Retinal pigment epithelial cell (primary cell): ENCODE results near the gene DOCK2.

Source experiments
- DNase-seq: peaks from one replicate; pipeline ENCODE4 v3.0.0-alpha.2; 2010; ENCODE audit warnings: low read depth
- H3K4me3 ChIP-seq: 2 replicates; pipeline ENCODE4 v1.5.1; 2011; ENCODE audit warnings: mild to moderate bottlenecking, low read length, control low read depth, moderate library complexity
- TF ChIP-seq, protein P1 (sequence below): conservative IDR thresholded peaks from 2 replicates; pipeline ENCODE4 v1.5.1; 2011; ENCODE audit warnings: low read depth, low read length, control low read depth, inconsistent platforms

Gene DOCK2

GRCh38 chr5:169861433-169861832, 224.4 kb downstream of the DOCK2 start:
- TF ChIP-seq, protein P1, sequence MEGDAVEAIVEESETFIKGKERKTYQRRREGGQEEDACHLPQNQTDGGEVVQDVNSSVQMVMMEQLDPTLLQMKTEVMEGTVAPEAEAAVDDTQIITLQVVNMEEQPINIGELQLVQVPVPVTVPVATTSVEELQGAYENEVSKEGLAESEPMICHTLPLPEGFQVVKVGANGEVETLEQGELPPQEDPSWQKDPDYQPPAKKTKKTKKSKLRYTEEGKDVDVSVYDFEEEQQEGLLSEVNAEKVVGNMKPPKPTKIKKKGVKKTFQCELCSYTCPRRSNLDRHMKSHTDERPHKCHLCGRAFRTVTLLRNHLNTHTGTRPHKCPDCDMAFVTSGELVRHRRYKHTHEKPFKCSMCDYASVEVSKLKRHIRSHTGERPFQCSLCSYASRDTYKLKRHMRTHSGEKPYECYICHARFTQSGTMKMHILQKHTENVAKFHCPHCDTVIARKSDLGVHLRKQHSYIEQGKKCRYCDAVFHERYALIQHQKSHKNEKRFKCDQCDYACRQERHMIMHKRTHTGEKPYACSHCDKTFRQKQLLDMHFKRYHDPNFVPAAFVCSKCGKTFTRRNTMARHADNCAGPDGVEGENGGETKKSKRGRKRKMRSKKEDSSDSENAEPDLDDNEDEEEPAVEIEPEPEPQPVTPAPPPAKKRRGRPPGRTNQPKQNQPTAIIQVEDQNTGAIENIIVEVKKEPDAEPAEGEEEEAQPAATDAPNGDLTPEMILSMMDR = no peak

DNA sequence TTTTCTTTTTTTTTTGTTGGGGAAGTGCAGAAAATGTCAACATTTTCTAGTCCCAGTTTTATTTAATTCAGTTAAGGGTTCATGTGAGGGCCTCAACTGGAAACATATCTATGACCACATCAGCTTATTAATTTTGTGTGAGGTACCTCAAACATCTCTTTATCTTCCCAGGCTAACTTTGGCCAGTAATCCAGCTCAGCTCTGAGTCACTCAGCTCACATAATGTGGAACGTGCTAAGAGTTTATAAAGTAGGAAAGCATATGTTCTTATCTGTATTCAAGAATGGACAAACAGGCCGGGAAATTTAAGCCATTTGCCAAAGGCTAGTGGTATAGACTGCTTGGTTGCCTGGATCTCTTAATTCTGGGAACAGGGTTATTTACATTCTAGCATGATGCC, 224.9 kb downstream of the DOCK2 start:
- TF ChIP-seq, protein P1 = no peak
- DNase-seq = peak; percentile 84
- no peak overlapping the region for H3K4me3 ChIP-seq

More at GRCh38 chr5:169861433-169861832, 224.4 kb downstream of the DOCK2 start:
- no peak overlapping the region for H3K4me3 ChIP-seq
- no peak for DNase-seq

DNA sequence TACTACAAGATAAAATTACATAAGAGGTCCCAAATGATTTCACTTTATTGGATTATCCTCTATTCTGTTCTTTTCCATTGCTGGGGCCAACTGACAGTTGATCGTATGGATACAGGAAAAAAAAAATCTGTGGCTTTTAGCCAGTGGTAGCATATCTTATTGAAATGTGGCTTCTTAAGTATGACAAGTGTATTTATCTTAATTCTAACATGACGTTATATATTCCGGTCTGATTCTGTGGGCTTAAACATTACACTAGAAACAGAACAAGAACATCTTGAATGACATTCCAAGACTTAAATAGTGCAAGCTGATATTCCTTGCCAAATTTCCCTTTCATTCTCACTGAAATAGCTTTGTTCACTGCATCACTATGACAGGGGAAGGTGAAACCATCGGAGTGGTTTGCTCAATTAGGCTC, 225.3 kb downstream of the DOCK2 start:
- DNase-seq = no peak
- TF ChIP-seq, protein P1 = no peak
- no peak overlapping the region for H3K4me3 ChIP-seq

DNA sequence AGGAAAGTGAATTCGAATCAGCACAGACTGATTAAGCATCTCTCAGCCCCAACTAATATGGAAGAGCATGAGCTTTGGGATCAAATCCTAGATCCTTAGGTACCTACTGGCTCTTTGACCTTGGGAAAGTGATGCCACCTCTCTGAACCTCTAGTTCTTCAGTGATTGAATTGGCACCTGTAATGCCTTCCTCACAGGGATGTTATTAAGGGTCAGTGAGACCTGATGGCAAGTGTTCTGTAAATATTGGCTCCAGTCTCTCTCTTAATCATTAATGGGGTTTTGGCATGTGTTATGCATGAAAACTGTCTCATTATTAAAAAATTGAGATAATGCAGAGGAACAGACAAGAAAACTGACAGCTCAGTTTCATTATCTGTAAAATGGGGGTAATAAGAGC, 227.4 kb downstream of the DOCK2 start:
- TF ChIP-seq, protein P1 = no peak
- no peak for DNase-seq
- no peak overlapping the region for H3K4me3 ChIP-seq

DNA sequence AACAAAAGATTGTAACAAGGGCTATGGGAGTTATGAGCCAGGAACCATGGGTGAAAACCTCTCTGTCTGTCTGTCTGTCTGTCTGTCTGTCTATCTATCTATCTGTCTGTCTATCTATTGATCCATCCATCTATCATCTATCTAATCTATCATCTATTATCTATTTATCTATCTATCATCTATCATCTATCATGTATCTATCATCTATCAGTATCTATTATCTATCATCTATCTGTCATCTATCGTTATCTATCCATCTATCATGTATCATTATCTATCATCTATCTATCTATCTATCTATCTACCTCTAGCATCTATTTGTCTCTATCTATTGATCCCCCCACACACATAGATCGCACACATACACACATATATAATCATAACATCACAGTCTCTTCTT, 230.3 kb downstream of the DOCK2 start:
- H3K4me3 ChIP-seq = no peak overlapping the region
- TF ChIP-seq, protein P1 = no peak
- no peak for DNase-seq

GRCh38 chr5:169869066-169869465, 232.0 kb downstream of the DOCK2 start:
- H3K4me3 ChIP-seq = no peak overlapping the region
- TF ChIP-seq, protein P1 = no peak

DNA sequence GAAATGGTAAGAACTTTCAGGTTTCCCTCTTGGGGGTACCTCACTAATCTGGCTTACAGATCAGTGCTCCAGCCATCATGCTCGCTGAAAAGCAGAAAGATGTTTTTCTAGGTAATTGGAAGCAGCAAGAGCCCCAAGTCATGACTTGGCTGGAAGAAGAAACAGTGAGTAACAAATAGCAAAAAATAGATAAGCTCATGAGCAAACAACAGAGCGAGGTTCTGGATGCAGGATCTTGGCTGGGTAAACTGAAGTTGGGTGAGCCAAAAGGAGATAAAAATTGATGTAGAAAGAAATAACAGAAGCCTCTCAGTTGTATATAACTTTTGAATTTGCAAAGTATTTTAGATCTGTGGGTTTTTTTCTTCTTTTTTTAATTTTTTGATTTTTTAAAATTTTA, 233.1 kb downstream of the DOCK2 start:
- TF ChIP-seq, protein P1 = no peak
- no peak for DNase-seq
- H3K4me3 ChIP-seq = no peak overlapping the region

More at GRCh38 chr5:169869066-169869465, 232.0 kb downstream of the DOCK2 start:
- DNase-seq = no peak
